Measurements from ENCODE around the gene SYT8. TPM values are rescaled to one million over a fixed set of nuclear protein-coding genes. Genes with fewer than 3 reads are reported as not detected.
A peak's percentile ranks its signal among the peaks of the same experiment; 100 is the strongest.
"Not testable (repeated sequence)": the region's sequence is repeated elsewhere in the genome, so short reads cannot be mapped to it uniquely, and the experiment has no call there.

SYT8 gene
- total RNA-seq, 2 donors from 2014 or later, result 3.4 to 3.6 TPM

DNA sequence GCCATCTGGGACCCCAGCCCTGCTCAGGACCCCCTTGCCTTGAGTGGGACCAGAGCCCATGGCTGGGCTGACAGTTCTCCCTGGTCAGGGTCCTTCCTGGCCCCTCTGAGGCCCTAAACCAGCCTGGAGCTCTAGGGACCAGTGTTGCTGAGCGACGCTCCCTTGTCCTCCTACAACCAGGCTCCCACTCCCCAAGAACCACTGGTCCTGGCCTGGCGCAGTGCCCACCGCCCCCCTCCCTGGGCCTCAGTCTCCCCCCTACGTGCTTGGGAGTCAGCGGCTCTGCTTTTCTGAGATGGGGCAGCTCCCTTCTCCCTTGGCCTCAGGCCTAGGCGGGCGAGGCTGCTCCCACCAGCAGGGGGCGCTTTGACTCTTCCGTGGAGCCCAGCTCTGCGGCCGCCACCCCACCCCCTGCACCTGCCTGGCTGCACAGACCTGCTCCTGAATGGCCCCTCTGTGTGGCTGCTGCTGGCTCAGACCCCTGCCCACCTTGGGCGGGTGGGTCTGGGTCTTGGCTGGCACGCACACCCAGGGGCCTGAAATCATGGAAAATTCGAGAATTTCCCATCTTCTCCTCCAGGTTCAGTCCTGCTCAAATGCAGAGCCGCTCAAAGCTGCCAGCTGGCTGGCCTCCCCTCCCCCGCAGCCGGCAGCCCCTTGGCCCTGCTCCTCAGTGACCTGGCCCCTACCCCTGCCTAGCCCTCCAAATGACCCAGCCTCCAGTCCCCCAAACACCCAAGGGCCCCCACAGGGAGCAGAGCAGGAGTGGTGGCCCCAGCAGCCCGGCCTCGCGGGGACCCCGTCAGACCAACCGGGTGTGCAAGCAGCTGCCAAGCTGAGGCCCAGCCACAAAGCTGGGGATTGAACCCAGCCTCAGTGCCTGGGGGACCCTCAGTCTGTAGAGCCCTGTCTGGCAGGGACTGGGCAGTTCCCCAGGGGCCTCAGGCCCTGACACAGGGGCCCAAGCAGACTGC, 47.8 kb downstream of the SYT8 start:
- H3K27ac ChIP-seq, result no peak overlapping the region
- peaks cover 5 to 33% of the 10 kb centered on the region in 2 donors for H3K4me1 ChIP-seq (ENCODE audit: control insufficient read depth in 1 of 2, low read depth in 2 of 2)
- no peak overlapping the region for H3K4me3 ChIP-seq
- no peaks in the 10 kb centered on the region for H3K9me3 ChIP-seq
- TF ChIP-seq, protein P1, sequence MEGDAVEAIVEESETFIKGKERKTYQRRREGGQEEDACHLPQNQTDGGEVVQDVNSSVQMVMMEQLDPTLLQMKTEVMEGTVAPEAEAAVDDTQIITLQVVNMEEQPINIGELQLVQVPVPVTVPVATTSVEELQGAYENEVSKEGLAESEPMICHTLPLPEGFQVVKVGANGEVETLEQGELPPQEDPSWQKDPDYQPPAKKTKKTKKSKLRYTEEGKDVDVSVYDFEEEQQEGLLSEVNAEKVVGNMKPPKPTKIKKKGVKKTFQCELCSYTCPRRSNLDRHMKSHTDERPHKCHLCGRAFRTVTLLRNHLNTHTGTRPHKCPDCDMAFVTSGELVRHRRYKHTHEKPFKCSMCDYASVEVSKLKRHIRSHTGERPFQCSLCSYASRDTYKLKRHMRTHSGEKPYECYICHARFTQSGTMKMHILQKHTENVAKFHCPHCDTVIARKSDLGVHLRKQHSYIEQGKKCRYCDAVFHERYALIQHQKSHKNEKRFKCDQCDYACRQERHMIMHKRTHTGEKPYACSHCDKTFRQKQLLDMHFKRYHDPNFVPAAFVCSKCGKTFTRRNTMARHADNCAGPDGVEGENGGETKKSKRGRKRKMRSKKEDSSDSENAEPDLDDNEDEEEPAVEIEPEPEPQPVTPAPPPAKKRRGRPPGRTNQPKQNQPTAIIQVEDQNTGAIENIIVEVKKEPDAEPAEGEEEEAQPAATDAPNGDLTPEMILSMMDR (IDR thresholded peaks at IDR 0.05), result peak; percentile 94
- H3K27me3 ChIP-seq (replicated peaks; ENCODE audit: insufficient read depth), result no peaks in the 10 kb centered on the region
- DNase-seq (ENCODE audit: low spot score), result no peak
- no peak for ATAC-seq (ENCODE audit: insufficient number of reproducible peaks, low FRiP score, low read depth)
- H3K36me3 ChIP-seq, result peaks cover 5% of the 10 kb centered on the region

DNA sequence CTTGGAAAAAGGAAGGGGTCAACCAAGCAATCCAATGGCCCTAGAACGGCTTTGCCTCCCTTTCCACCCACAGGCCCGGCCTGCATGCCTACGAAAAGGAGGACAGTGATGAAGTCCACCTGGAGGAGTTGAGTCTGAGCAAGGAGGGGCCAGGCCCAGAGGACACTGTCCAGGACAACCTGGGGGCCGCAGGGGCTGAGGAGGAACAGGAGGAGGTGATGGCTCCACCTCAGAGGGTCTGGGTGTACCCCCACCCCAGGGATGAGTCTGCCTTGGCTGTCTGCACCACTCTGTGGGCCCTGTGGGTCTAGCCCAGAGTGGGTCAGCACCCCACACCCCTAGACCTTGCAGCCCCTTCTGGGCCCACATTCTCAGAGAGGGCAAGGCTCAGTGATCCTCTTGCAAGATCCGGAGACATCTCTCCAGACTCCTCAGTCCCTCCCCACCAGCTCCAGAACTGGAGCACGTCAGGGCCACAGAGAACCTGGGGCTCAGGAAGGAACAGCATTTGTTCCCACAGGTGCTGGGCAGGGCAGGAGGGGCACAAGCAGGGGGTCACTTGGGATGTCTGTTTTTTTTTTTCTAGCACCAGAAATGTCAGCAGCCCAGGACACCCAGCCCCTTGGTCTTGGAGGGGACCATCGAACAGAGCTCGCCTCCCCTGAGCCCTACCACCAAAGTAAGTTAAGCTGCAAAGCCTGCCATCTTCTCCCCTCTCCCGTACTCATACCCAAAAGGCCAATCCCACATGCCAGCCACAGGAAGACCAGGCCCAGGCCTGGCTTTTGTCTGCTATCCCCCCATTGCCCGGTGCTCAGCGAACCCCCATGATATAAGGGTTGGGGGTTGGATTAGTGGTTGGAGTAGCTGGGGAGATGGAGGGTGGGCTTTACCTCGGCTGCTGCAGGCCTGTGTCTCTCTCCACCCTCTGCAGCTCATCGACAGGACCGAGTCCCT, 48.8 kb downstream of the SYT8 start:
- H3K27ac ChIP-seq, result no peak overlapping the region
- H3K4me3 ChIP-seq, result no peak overlapping the region
- peaks cover 5 to 29% of the 10 kb centered on the region in 2 donors for H3K4me1 ChIP-seq (ENCODE audit: control insufficient read depth in 1 of 2, low read depth in 2 of 2)
- peaks cover 5% of the 10 kb centered on the region for H3K36me3 ChIP-seq
- no peaks in the 10 kb centered on the region for H3K9me3 ChIP-seq
- TF ChIP-seq, protein P1 (IDR thresholded peaks at IDR 0.05), result no peak
- DNase-seq (ENCODE audit: low spot score) (no peak), ATAC-seq (ENCODE audit: insufficient number of reproducible peaks, low FRiP score, low read depth) (no peak)
- no peaks in the 10 kb centered on the region for H3K27me3 ChIP-seq (replicated peaks; ENCODE audit: insufficient read depth)

DNA sequence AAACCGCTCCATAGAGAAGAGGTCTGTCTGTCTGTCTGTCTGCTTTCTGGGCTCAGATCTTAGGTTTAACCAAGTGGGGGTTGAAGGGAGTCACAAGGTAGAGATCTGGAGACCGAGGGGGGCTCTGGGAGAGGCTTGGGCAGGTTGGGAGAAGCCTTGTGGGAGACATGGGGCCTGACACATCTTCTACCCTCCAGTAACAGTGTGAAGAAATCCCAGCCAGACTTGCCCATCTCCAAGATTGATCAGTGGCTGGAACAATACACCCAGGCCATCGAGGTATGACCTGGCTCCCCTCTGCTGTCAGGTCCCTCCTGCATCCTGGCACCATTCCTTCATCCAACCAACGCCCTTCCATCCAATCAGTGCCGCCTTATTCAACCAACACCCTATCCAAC, 49.5 kb downstream of the SYT8 start:
- Histone ChIP-seq H3K4me1 (ENCODE audit: control insufficient read depth in 1 of 2, low read depth in 2 of 2) (peaks cover 5 to 29% of the 10 kb centered on the region in 2 donors), H3K27ac (no peak overlapping the region), H3K27me3 (replicated peaks; ENCODE audit: insufficient read depth) (no peaks in the 10 kb centered on the region), H3K4me3 (no peak overlapping the region), H3K9me3 (no peaks in the 10 kb centered on the region), H3K36me3 (peaks cover 5% of the 10 kb centered on the region)
- DNase-seq (ENCODE audit: low spot score) (no peak), ATAC-seq (ENCODE audit: insufficient number of reproducible peaks, low FRiP score, low read depth) (no peak)
- TF ChIP-seq, protein P1 (IDR thresholded peaks at IDR 0.05), result no peak

DNA sequence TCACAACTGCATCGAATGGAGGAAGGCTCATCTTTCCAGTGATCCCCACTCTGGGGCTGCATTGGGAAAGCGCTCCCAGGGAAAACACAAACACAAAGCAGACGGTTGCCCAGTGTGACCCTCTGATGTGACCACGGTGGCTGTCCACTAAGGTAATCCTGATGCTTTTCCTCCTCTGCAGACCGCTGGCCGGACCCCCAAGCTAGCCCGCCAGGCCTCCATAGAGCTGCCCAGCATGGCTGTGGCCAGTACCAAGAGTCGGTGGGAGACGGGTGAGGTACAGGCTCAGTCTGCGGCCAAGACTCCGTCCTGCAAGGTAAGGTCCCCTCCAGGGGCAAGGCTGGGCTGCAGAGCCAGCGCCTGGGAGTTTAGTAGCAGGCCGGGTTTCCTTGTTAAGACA, 51.8 kb downstream of the SYT8 start:
- not testable (repeated sequence) for H3K36me3 ChIP-seq; H3K9me3 ChIP-seq; H3K4me3 ChIP-seq; H3K4me1 ChIP-seq (ENCODE audit: control insufficient read depth in 1 of 2, low read depth in 2 of 2); DNase-seq (ENCODE audit: low spot score); H3K27ac ChIP-seq; H3K27me3 ChIP-seq (replicated peaks; ENCODE audit: insufficient read depth); ATAC-seq (ENCODE audit: insufficient number of reproducible peaks, low FRiP score, low read depth)

Other genes with a start within 250 kb of the SYT8 start
- not detected for gene KRTAP5-1, start 249.7 kb upstream of the SYT8 start, total RNA-seq
- gene KRTAP5-2, start 236.7 kb upstream of the SYT8 start, total RNA-seq, result not detected
- not detected for gene KRTAP5-3, start 226.5 kb upstream of the SYT8 start, total RNA-seq
- not detected for gene KRTAP5-4, start 212.9 kb upstream of the SYT8 start, total RNA-seq
- not detected for gene KRTAP5-5, start 205.2 kb upstream of the SYT8 start, total RNA-seq
- not detected for gene KRTAP5-6, start 137.8 kb upstream of the SYT8 start, total RNA-seq
- gene IFITM10, start 84.4 kb upstream of the SYT8 start, total RNA-seq, result 10 to 100 TPM; 27.2 to 28.6 TPM
- gene CTSD, start 71.1 kb upstream of the SYT8 start, total RNA-seq, result 1,000 to 10,000 TPM in 1 of 2 donors, 100 to 1,000 TPM in 1; 427 to 1,049 TPM
- not detected for gene TNNI2, start 4.0 kb downstream of the SYT8 start, total RNA-seq
- gene LSP1, start 18.1 kb downstream of the SYT8 start, total RNA-seq, result 10 to 100 TPM; 23.6 to 40.5 TPM
- under 1 TPM in 1 of 2 donors, not detected in 1; 0.41 TPM for gene PRR33, start 56.9 kb downstream of the SYT8 start, total RNA-seq
- gene TNNT3, start 84.7 kb downstream of the SYT8 start, total RNA-seq, result 1 to 10 TPM; 8.3 to 9.7 TPM
- gene MRPL23, start 112.3 kb downstream of the SYT8 start, total RNA-seq, result 100 to 1,000 TPM in 1 of 2 donors, 10 to 100 TPM in 1; 59.8 to 136 TPM
- 10 to 100 TPM; 85.4 to 85.8 TPM for gene H19, start 162.9 kb downstream of the SYT8 start, total RNA-seq